Testis (tissue), 3 donors: ENCODE measurements around the gene DENND1A. TPM values are rescaled to one million over a fixed set of nuclear protein-coding genes. Genes with fewer than 3 reads are reported as not detected.

Experiments
- DNase-seq: peaks from one replicate; pipeline ENCODE4 v3.0.0-alpha.2; 2019
- H3K27ac ChIP-seq, 2 donors: fragments of 200-600 bp; sonication (generic); one replicate each; pipeline ENCODE4 v1.5.1; 2019
- H3K27me3 ChIP-seq: fragments of 200-600 bp; sonication (generic); one replicate; pipeline ENCODE4 v1.5.1; 2019
- H3K36me3 ChIP-seq: fragments of 200-600 bp; sonication (generic); one replicate; pipeline ENCODE4 v1.5.1; 2017; ENCODE audit warnings: low read depth; ENCODE audit errors: missing control alignments
- H3K4me1 ChIP-seq: fragments of 200-600 bp; sonication (generic); one replicate; pipeline ENCODE4 v1.5.1; 2019
- H3K4me3 ChIP-seq, 2 donors: fragments of 200-600 bp; sonication (generic); one replicate each; pipeline ENCODE4 v1.5.1; 2017 to 2019
- H3K9me3 ChIP-seq: fragments of 200-600 bp; sonication (generic); one replicate; pipeline ENCODE4 v1.5.1; 2017
- POLR2A ChIP-seq: fragments of 450-650 bp; IDR thresholded peaks from one replicate; pipeline ENCODE4 v1.6.1; 2017; ENCODE audit warnings: antibody characterized with exemption, mild to moderate bottlenecking, moderate library complexity
- WGBS, 2 donors: methylation state at CpG; one replicate each; pipeline ENCODE4 v1.1.5; 2018; 5-methylcytosine and 5-hydroxymethylcytosine counted together
- intact Hi-C: fragments of 100-400 bp; cut with DNase I; formaldehyde crosslinking; loops from one replicate; pipeline ENCODE4 v1.15.1; 2023; ENCODE audit warnings: low total_unique reads
- polyA plus RNA-seq: library from polyadenylated mRNA; stranded (reverse); fragments of 350-450 nt; fragmentation: Illumina TruSeq; extraction: RNeasy Lipid Tissue Mini Kit (QIAGEN cat#74804); gene quantifications from one replicate; pipeline ENCODE4 v1.2.3, GENCODE V29; 2014; ENCODE audit warnings: low read depth, low replicate concordance; ENCODE audit not compliant: insufficient read depth
- total RNA-seq, 2 donors: library from RNA; depleted of rRNA; stranded (reverse); fragments of >200 nt; gene quantifications; one replicate each; pipeline ENCODE4 v1.2.3, GENCODE V29; 2016
- TF ChIP-seq, protein P1 (sequence below), 3 experiments: fragments of 450-650 bp in 2 of 3; fragments of 200-600 bp in 1 of 3; sonication (generic) in 1 of 3; IDR thresholded peaks; one replicate each; pipeline ENCODE4 v1.5.1; 2016 to 2019; ENCODE audit warnings: antibody characterized with exemption in 3 of 3, mild to moderate bottlenecking in 2 of 3, moderate library complexity in 1 of 3

The DENND1A gene
- total and polyA plus RNA-seq, 3 donors from 2014 or later: 20.3 to 47.4 (median 44.9) TPM

DNA sequence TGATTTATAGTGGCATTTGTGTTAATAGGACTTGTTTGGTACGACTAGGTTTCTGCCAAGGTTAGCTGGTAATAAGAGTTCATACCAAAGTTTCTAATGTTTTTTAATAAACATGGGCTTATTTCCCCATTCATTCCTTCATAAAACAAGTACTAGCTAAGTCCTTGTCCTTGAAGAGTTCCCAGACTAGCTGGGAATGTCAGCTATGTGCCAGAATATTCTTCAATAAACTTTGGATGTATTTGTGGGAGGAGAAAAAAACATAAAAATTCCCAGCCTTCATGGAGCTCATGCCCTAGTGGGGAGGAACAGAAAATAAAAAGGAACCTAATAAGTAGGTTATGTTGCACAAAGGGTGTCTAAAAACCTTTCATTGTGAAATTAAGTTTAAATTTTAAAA is 176.9 kb downstream of the DENND1A start:
- H3K27me3 ChIP-seq: no peaks in the 10 kb centered on the region
- no peaks in the 10 kb centered on the region for H3K9me3 ChIP-seq
- no peak overlapping the region for H3K27ac ChIP-seq
- WGBS, 2 donors: 33 to 68% methylated on average over 1 of the region's 1 CpG
- no peak for DNase-seq
- H3K36me3 ChIP-seq: no peaks in the 10 kb centered on the region
- peaks cover 5% of the 10 kb centered on the region for H3K4me1 ChIP-seq
- TF ChIP-seq, protein P1, sequence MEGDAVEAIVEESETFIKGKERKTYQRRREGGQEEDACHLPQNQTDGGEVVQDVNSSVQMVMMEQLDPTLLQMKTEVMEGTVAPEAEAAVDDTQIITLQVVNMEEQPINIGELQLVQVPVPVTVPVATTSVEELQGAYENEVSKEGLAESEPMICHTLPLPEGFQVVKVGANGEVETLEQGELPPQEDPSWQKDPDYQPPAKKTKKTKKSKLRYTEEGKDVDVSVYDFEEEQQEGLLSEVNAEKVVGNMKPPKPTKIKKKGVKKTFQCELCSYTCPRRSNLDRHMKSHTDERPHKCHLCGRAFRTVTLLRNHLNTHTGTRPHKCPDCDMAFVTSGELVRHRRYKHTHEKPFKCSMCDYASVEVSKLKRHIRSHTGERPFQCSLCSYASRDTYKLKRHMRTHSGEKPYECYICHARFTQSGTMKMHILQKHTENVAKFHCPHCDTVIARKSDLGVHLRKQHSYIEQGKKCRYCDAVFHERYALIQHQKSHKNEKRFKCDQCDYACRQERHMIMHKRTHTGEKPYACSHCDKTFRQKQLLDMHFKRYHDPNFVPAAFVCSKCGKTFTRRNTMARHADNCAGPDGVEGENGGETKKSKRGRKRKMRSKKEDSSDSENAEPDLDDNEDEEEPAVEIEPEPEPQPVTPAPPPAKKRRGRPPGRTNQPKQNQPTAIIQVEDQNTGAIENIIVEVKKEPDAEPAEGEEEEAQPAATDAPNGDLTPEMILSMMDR (IDR thresholded peaks at IDR 0.05): no peak
- TF ChIP-seq POLR2A: no peak
- intact Hi-C loops: no loop called here
- no peak overlapping the region for H3K4me3 ChIP-seq

DNA sequence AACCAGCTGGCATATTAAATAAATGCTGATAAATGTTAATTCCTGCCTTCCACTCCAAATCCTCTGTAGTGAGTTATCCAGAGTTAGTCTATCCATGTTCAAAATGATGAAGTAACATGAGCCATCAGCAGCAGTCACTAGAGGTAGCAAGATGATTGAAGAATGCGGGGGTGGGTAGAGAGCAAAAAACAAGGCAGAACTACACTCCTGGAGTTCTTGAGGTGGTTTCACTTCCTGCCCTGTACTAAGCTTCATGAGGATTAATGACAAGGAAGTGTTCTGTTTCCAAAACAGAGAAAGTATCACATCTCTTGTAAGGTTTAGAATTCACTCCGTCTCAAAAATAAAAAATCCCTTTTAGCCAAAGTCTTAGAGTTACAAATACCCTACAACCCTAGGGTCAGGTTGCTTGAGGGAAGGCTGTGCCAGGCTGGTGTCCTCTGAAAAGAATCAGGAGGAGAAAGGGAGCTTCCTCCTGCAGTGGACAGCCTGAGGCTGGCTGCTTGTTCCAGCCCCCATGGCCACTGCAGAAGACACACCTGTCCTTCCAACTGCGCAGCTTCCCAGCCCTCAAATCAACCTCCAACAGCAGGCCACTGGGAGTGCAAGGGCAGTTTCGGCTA is 180.2 kb downstream of the DENND1A start:
- Histone ChIP-seq H3K4me3 (no peak overlapping the region), H3K27ac (no peak overlapping the region), H3K27me3 (no peaks in the 10 kb centered on the region), H3K4me1 (no peaks in the 10 kb centered on the region), H3K36me3 (no peaks in the 10 kb centered on the region), H3K9me3 (no peaks in the 10 kb centered on the region)
- intact Hi-C loops: no loop called here
- no peak for TF ChIP-seq POLR2A
- TF ChIP-seq, protein P1 (IDR thresholded peaks at IDR 0.05): no peak
- WGBS, 2 donors: 80 to 85% methylated on average over 4 of the region's 4 CpGs
- DNase-seq: no peak

DNA sequence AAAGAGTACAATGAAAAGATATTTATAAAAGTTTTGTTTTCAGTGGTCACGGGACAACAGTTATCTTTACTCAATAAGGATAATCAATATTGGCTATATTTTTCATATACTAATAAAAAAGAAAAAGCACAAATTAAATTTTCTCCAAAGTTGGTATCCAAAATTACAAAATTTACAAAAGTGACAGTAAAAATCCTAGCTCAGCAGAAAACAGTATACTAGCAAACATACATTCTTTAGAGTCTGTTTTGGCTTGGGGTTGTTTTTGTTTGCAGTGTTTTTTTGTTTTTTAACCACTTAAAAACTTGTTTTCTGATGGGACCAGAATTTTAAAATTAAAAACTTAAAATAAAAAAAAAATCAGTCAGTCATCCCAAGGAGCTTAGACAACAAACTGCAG is 183.2 kb downstream of the DENND1A start:
- no peak for DNase-seq
- H3K9me3 ChIP-seq: no peaks in the 10 kb centered on the region
- H3K4me1 ChIP-seq: peaks cover 5% of the 10 kb centered on the region
- no peak overlapping the region for H3K27ac ChIP-seq
- no peaks in the 10 kb centered on the region for H3K36me3 ChIP-seq
- intact Hi-C loops: no loop called here
- 66 to 71% methylated on average over 1 of the region's 1 CpG for WGBS, 2 donors
- TF ChIP-seq, protein P1 (IDR thresholded peaks at IDR 0.05): no peak
- no peak for TF ChIP-seq POLR2A
- H3K4me3 ChIP-seq: no peak overlapping the region
- H3K27me3 ChIP-seq: no peaks in the 10 kb centered on the region

DNA sequence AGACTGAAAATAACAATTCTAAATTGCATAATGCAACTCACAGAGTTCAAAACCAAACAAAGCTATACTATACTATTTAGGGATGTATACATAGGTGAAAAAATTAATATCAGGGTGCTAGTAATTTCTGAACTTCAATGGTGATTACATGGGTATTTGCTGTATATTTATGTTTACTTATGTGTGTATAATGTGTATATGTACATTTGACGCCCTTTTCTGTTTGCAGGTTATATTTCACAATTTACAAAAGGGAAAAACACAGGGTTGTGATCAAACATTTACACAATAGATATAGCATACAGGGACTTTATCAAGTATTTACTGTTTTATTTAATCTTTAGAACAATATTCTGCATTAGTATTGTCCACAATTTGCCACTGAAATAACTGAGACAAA is 184.0 kb downstream of the DENND1A start:
- 97 to 98% methylated on average over 1 of the region's 1 CpG for WGBS, 2 donors
- Histone ChIP-seq H3K4me1 (peaks cover 13% of the 10 kb centered on the region), H3K4me3 (no peak overlapping the region), H3K27me3 (no peaks in the 10 kb centered on the region), H3K36me3 (no peaks in the 10 kb centered on the region), H3K9me3 (no peaks in the 10 kb centered on the region), H3K27ac (no peak overlapping the region)
- TF ChIP-seq, protein P1 (IDR thresholded peaks at IDR 0.05): no peak
- TF ChIP-seq POLR2A: no peak
- intact Hi-C loops: no loop called here
- DNase-seq: no peak

DNA sequence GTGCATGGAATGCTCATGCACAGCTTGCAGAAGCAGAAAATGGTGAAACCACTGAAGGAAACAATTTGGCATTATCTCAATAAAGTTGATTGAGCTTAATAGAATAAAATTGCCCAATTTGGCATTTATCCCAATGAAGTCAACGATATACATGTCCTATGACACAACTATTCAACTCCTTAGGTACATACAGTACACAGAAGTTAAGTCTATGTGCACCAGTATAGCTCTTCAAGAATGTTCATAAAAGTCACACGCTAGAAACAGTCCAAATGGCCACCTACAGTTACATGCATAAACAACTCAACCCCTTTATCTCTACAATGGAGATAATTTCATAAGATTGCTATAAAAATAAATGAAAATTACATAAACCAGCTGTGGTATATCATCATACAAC is 184.5 kb downstream of the DENND1A start:
- TF ChIP-seq, protein P1 (IDR thresholded peaks at IDR 0.05): no peak
- TF ChIP-seq POLR2A: no peak
- Histone ChIP-seq H3K4me3 (no peak overlapping the region), H3K9me3 (no peaks in the 10 kb centered on the region), H3K27me3 (no peaks in the 10 kb centered on the region), H3K27ac (no peak overlapping the region), H3K36me3 (no peaks in the 10 kb centered on the region), H3K4me1 (peaks cover 13% of the 10 kb centered on the region)
- WGBS, 2 donors: 95 to 97% methylated on average over 2 of the region's 2 CpGs
- no peak for DNase-seq
- intact Hi-C loops: no loop called here
